Coronary artery (tissue), 2 donors: Measurements from ENCODE around the gene NRTN.

ENCODE experiments used
- DNase-seq: peaks from one replicate; pipeline ENCODE4 v3.0.0-alpha.2; 2017; ENCODE audit warnings: low spot score
- H3K27ac ChIP-seq, 2 donors: fragments of 200-600 bp; sonication (generic); one replicate each; pipeline ENCODE4 v1.5.1; 2016 to 2019
- H3K4me3 ChIP-seq: fragments of 200-600 bp; sonication (generic); 2 replicates; pipeline ENCODE4 v1.5.1; 2016; ENCODE audit warnings: mild to moderate bottlenecking, moderate library complexity
- CTCF ChIP-seq: fragments of 200-600 bp; sonication (generic); IDR thresholded peaks from one replicate; pipeline ENCODE4 v1.5.1; 2019; ENCODE audit warnings: antibody characterized with exemption

Gene NRTN

DNA sequence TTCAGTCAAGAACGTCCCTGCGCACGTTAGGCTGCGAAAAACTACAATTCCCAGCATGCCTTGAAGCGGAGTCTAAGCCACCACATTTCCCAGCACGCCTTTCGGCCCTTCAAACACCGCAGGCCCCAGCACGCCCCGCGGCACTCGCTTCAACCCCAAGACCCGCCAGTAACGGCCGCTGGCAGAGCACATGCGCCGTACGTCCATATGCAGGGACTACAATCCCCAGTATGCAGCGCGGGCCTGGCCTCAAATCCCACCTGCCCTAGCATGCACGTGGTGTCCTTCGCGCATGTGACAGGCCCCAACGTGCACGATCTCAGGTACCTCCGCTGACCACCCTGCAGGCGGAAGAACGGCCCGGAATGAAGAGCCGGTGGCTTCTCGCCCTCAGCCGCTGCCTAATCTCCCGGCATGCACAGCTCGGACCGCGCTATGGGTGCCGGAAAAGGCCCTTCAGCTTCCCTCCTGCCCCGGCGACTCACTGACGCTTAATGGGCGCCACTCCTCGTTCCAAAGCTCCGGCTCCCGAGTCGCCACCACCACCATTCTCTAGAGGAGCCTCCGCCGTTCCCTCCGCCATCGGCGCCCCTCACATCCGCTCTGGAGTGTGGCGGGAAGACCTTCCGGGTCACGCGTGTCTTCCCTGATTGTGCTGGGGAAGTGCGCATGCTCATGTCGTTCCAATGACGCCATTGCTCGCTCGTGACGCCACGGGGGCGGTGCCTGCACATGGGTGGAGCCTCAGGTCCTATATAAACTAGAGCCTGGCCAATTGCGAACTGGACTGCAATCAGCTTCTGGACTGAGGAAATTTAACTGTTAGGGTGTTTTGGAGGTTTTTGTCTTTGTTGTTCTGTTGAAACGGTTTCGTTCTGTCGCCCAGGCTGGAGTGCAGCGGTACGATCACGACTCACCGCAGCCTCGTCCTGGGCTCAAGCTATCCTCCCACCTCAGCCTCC is 14.0 kb upstream of the NRTN start, which contains the start of gene DUS3L:
Gene DUS3L (minus strand): TSS at position 605 of the 962 bp plus-strand sequence. CDS start 22 bp downstream, at position 583.
- DNase-seq, result peak; percentile 97
- Histone ChIP-seq H3K4me3 (peak within 1 kb of the TSS; percentile 86), H3K27ac (peak within 1 kb of the TSS; percentile 80 to 97)
- TF ChIP-seq CTCF, result no peak

DNA sequence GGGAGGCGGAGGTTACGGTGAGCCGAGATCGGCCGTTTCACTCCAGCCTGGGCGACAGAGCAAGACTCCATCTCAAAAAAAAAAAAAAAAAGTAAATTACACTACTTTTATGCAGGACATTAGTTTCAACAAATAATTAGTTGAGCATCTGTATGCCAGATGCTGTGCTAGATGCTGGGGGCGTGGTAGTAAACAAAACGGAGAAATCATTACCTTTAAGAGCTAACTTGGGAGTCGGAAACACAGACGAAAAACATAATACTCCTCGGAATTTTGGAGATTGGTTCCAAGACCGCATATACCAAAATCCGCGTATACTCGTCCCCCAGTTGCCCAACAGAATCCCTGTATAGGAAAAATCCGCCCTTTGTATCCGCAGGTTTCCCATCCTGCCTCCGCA is 12.6 kb upstream of the NRTN start:
- H3K27ac ChIP-seq, result no peak overlapping the region
- no peak for TF ChIP-seq CTCF
- no peak for DNase-seq
- H3K4me3 ChIP-seq, result no peak overlapping the region

DNA sequence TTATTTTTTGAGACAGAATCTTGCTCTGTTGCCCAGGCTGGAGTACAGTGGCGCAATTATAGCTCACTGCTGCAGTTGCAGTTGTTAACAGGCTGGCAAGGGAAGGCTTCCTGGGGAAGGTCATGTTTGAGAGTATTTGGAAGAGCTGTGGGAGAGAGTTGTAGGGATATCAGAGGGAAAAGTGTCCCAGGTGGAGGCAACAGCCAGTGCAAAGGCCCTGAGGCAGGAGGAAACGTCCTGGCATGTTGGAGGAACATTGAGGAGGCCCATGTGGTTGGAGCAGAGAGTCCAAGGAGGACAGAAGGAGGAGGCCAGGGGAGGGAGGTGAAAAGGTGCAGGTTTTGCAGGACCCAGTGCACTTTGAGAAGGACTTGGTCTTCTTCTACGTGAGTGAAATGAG is 11.7 kb upstream of the NRTN start:
- no peak overlapping the region for H3K4me3 ChIP-seq
- TF ChIP-seq CTCF, result no peak
- H3K27ac ChIP-seq, result no peak overlapping the region
- no peak for DNase-seq

DNA sequence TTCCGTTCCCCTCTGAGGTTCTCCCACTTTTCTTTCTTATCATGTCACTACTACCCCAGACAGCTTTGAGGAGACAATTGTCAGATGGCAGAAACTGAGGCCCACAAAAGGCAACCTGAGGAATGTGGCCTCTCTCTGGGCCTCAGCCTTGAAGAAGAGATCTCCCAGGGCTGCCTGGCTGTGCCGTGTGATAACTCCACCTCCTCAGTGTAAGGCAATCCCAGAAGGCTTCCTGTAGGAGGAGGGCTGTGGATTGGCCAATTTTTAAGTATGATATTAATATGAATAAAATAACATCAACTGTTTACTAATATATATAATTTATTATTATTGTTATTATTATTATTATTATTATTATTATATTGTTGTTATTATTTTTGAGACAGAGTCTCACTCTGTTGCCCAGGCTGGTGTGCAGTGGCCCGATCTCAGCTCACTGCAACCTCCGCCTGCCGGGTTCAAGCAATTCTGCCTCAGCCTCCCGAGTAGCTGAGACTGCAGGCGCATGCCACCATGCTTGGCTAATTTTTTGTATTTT is 9.4 kb upstream of the NRTN start:
- Histone ChIP-seq H3K4me3 (no peak overlapping the region), H3K27ac (no peak overlapping the region)
- DNase-seq, result no peak
- no peak for TF ChIP-seq CTCF

DNA sequence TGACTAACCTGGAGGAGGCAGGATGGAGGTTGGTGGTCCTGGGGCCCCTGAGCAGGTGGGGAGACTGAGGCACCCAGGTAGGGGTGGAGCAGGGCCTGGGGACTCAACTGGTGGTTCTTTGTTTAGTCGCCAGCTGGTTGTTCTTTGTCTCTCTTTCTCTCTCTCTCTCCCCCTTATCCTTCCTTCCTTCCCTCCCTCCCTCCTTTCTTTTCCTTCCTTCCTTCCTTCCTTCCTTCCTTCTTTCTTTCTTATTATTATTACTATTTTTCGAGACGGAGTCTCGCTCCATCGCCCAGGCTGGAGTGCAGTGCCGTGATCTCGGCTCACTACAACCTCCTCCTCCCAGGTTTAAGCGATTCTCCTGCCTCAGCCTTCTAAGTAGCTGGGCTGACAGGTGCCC is 6.6 kb upstream of the NRTN start:
- Histone ChIP-seq H3K27ac (no peak overlapping the region), H3K4me3 (no peak overlapping the region)
- TF ChIP-seq CTCF, result no peak
- no peak for DNase-seq

DNA sequence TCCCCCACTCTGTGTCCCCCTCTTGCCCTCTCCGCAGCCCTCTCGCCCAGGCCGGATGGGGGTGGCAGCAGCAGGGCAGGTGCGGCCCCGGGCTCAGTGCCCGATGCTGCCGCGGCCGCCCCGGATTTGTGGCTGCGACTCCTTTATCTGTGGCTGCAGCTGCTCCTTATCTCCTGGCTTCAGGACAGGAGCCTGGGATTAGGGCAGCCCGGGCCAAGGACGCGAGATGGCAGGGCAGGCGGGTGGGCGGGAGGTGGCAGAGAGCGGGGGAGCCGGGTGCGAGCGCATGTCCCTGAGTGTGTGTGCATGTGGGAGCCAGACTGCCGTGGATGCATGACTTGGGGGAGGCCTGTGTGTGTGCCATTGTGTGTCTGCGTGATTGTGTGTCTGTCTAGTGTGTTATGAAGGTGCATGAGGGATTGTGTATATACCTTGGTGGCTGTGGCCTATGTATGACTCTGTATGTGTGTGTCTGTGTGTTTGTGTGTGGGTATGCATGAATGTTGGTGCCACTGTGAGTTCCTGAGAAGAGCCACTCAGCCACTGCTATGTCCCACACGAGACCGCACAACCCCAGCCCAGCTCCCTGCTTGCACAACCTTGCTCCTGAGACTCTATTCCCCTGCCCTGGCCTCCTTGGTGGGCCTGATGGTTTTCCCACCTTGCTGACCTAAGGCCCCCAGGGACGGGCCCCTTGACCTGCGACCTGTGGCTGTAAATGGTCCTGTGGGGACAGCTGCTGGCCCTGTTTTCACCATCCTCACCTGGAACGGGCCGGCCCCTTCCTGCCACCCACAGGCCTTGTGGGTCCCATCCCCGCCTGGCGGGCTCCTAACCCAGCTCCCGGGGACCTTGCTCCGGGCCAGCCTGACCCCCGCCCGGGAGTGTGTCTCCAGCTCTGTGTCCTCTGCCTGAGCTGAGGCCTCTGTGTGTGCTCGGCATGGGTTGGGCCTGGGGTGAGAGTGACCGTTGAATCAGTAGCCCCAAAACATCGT is 5.3 kb upstream of the NRTN start:
- Histone ChIP-seq H3K27ac (no peak overlapping the region), H3K4me3 (no peak overlapping the region)
- no peak for TF ChIP-seq CTCF
- no peak for DNase-seq
